ENCODE measurements around the gene PRIM2.
"Not testable (repeated sequence)": the region's sequence is repeated elsewhere in the genome, so short reads cannot be mapped to it uniquely, and the experiment has no call there.

GRCh38 chr6:57376083-57376482 lies 58.7 kb downstream of the PRIM2 start:
- TF ChIP-seq EZH2 (IDR thresholded peaks at IDR 0.05; ENCODE audit: borderline replicate concordance); CTCF (IDR thresholded peaks at IDR 0.05; ENCODE audit: poor library complexity); EZH2phosphoT487 (IDR thresholded peaks at IDR 0.05; ENCODE audit: low read depth, severe bottlenecking, unreplicated experiment): not testable (repeated sequence)

Measured in hepatocyte (in vitro differentiated cells).